ENCODE data around the gene EPB41.

DNA sequence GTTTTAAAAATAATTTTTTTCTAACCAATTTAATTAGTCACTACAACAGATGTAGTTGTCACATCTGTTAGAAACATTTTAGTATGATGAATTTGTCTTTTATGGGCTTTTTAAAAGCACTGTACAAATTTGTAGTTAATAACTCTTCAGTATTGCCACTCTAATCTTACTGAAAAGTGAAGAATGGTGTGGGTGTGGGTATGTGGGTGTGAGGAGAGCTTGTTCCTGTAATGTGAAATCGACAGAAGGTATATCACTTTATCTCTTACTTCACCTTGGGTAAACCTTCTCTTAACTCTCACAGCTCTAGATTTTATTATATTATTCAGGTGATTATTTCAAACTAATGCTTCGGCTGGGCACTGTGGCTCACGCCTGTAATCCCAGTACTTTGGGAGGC lies 166.8 kb downstream of the EPB41 start:
- no peak for TF ChIP-seq POLR2AphosphoS5 (IDR thresholded peaks at IDR 0.05)
- TF ChIP-seq, protein P1, sequence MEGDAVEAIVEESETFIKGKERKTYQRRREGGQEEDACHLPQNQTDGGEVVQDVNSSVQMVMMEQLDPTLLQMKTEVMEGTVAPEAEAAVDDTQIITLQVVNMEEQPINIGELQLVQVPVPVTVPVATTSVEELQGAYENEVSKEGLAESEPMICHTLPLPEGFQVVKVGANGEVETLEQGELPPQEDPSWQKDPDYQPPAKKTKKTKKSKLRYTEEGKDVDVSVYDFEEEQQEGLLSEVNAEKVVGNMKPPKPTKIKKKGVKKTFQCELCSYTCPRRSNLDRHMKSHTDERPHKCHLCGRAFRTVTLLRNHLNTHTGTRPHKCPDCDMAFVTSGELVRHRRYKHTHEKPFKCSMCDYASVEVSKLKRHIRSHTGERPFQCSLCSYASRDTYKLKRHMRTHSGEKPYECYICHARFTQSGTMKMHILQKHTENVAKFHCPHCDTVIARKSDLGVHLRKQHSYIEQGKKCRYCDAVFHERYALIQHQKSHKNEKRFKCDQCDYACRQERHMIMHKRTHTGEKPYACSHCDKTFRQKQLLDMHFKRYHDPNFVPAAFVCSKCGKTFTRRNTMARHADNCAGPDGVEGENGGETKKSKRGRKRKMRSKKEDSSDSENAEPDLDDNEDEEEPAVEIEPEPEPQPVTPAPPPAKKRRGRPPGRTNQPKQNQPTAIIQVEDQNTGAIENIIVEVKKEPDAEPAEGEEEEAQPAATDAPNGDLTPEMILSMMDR (IDR thresholded peaks at IDR 0.05): no peak
- no peak for TF ChIP-seq POLR2A (IDR thresholded peaks at IDR 0.05)

All from prostate gland (tissue), 2 donors.